IPS-18c (cell line): Measurements from ENCODE around the gene JPH4.

ENCODE experiments used
- H3K4me3 ChIP-seq: 2 replicates; pipeline ENCODE4 v1.7.0; 2013; ENCODE audit warnings: low read depth, mild to moderate bottlenecking, low read length, moderate library complexity; ENCODE audit not compliant: insufficient read depth
- H3K9me3 ChIP-seq: one replicate; pipeline ENCODE4 v1.6.1; 2013; ENCODE audit warnings: mild to moderate bottlenecking, low read length, moderate library complexity; ENCODE audit not compliant: control insufficient read depth, insufficient read depth

Gene JPH4

DNA sequence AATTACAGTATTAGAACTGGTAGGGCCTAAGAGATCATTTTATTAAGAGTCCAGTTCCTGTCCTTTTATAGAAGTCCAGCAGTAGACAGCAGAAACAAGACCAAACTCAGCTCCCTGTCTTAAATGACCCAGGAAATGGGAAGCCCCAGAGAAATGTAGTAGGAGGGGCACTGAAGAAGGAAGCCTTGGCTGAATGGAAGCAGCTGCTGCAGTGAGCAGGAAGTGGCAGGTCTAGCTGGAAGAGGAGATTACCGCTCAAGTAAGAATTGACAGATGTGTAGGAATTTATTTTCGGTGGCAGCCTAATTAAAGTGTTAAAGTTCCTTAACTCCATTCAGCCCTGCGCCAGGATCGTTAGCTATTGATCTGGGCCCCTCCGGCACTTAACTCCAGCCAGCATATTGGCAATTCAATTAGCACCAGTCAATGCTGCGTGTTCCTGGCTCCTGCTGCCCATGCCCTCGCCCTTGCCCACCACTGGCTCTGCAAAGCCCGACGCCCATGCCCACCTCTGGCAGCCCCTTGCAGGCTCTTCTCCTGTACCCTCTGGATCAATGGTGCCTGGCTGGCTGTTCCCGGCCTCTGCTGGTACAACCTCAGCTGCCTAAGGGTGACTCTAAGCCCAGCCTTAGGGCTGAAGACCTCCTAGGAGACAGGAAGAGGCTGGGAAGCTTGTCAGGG is 48.1 kb downstream of the JPH4 start:
- H3K4me3 ChIP-seq = no peak overlapping the region
- no peaks in the 10 kb centered on the region for H3K9me3 ChIP-seq

DNA sequence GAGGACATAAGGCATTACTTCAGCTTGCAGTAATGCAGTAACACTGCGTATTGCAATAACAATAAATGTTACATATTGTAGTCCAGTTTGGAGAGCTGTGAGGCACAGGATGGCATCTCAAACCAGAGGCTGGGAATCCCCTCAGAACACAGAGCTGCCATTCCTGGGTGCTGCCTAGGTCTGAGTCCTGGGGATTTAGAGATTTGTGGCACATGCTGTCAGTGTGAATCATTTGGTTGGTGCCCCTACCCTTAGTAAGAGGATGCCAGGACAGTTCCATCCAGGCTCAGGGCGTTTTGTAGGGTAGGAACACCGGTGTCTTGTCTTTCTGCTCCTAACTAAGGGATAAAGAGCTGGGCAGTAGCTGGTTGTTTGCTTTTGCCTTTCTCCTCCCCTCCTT is 49.6 kb downstream of the JPH4 start:
- Histone ChIP-seq H3K9me3 (no peaks in the 10 kb centered on the region), H3K4me3 (no peak overlapping the region)

DNA sequence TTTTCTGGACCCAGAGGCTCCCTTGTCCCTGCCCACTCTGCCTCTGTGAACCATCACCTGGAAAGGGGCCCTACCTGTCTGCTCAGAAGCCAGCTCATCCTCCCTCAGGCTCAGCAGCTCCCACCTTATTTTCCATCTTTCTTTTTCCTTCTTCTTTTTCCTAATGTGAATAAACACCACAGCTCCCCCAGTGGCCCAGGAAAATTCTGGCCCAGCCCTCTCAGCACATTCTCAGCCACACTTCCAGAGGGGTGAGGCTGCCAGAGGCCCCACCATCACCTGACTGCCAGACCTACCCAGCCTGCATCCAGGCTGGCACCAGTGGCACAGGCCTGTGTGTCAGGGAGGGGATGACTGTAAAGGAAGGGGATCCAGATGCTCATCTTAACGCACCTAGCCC is 50.0 kb downstream of the JPH4 start:
- H3K4me3 ChIP-seq = no peak overlapping the region
- no peaks in the 10 kb centered on the region for H3K9me3 ChIP-seq

DNA sequence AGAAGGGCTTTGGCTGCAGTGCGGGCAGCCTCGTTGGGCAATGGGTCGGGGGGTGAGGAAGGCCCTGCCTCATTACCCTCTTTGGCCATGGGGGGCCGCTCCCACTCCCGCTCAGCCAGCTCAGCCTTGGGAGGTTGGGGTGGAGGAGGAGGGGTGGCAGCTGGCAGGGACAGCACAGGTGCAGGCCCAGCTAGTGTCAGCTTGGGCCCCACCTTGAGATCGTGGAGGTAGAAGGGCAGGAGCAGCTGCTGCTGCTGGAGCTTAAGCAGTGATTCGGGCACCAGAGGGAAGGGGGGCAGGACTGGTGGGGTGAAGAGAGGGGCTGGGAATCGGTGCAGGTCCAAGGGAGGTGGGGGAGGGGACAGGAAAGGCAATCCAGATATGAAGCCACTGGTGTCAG is 53.0 kb downstream of the JPH4 start:
- Histone ChIP-seq H3K4me3 (no peak overlapping the region), H3K9me3 (no peaks in the 10 kb centered on the region)

DNA sequence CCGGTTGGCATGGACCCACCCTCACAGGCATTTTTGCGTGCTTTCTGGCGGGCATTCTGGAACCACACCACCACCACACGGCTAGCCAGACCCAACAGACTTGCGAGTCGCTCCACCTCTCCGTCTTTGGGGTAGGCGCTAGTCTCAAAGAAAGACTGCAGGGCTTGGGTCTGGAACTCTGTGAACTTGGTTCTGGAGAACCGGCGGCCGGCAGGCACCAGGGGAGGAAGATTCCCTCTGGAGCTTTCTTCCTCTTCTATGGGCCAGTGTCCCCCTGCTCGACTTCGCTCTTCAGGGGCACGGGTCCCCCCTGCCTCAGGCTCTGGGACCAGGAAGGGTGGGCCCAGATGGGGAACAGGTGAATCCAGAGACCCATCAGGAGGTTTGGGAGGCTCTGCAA is 53.6 kb downstream of the JPH4 start:
- no peaks in the 10 kb centered on the region for H3K9me3 ChIP-seq

DNA sequence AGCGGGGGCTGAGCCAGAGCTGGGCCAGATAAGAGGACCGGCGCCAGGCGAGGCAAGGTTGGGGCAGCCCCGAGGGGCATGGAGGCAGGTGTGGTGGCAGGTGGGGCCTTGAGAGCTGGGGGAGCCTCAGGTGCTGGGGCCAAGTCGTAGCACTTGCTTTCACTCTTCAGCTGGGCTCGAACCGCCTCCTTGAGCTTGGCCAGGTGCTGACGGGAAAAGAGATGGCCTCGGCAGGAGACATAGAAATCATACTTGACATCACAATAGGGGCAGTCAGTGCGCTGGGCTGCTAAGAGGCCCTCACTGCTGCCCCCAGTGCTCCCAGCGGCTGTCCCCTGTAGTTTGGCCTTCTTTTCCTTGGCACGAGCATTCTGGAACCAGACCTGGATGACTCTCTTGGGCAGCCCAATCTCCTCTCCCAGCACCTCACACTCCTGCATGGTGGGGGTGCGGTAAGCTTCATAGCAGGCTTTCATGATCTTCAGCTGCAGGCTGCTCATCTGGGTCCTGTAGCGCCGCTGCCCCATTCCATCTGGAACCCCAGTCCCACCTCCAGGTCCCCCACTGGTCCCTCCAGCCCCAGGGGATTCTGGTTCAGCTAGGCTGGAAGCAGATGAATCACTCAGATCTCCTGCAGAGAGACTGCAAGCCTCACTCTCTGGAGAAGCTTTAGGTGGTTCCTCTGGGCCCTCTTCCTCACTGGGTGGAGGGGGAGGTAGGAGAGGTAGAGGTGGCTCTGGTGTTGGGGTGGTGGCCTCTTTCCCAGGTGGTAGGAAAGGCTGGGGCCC is 55.2 kb downstream of the JPH4 start:
- no peak overlapping the region for H3K4me3 ChIP-seq
- H3K9me3 ChIP-seq = no peaks in the 10 kb centered on the region

More for the DNA sequence above, 53.6 kb downstream of the JPH4 start:
- H3K4me3 ChIP-seq = no peak overlapping the region

DNA sequence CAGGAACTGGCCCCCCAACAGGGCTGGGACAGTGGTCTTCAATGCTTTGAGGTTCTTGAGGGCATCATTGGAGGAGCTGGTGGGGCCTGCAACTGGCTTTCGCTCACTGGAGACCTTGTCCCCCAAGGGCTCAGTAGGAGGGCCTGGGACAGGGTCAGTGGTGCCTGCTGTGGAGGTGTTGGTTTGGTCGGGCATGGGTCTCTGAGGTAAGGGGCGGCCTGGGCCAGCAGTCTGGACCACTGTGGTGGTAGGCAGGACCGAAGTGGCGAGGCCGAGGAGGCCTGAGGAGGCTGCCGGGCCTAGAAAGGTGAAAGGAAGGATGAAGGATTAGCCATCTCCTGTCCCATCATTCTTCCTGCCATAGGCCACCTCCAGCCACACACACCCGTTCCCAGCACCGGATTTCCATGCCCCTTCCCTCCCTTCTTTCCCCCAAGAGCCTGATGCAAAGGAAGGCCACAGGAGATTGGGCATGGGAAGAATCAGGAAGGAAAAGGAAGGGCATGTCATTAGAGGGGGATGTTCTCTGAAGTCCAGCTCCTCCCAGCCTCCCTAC is 55.9 kb downstream of the JPH4 start:
- H3K9me3 ChIP-seq = no peaks in the 10 kb centered on the region
- no peak overlapping the region for H3K4me3 ChIP-seq

DNA sequence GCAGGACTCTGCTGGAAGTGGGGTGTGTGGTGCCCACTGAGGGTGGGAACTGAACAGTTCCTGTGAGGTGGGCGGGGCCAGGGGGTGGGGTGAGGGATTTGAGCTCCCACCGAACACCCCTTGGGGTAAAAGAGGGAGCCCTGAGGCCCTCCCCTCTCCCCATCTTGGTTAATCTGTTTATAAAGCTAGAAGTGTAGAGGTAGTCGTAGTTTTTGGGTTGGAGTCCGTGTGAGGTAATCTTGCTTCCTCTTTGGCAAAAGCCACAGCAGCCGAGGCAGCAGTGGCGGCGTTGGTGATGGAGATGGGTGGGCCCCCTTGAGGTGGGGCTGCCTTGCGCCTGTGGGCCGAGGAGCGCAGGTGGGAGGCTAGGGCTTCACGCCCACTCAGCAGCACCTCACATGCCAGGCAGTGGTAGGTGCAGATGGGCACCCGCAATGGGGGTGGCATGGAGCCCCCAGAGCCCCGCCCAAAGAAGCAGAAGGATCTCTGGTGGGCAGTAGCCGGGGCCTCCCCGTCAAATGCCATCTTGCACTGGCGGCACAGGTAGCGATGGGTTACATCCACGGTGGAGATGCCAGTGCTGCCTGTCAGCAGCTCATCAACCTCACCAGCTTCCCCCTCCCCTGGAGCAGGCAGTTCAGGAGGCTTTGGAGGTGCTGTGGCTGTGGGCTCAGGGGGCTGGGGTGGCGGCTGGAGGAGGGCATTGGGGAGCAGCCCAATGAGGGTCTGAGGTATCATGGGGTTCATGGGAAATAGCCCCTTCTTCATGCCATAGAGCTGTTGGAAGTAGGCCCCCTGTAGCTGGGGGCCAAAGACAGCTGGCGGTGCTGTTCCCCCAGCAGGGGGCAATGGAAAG is 56.6 kb downstream of the JPH4 start:
- H3K9me3 ChIP-seq = no peaks in the 10 kb centered on the region

DNA sequence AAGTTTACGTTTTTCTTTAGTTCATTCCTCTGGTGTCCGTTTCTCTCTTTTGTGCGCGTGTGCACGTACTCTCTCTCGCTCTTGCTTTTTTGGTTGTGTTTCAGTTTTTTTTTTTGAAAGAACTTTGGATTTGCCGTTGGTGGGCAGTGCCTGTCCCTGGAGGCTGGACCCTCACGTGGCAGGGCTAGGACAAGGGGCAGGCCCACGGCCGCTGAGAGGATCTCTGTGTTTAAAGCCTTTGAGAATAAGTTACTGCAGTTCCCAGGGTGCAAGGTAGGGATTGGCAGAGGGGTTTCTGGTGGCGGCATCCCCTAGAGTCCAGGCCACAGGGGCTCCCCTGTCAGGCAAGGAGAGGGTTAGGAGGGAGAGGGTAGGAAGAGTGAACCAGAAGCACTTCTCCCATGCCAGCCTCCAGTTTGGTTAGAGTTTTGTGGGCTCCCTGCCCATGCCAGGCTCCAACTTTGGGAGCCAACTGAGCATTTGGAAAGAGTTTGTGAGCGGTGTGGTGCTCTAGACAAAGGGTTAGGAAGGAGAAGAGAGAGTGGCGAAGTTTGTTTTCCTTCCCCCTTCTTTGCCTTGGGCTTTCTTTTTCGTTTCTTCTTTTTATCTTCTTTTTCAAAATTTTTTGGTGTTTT is 57.6 kb downstream of the JPH4 start:
- H3K9me3 ChIP-seq = no peaks in the 10 kb centered on the region
- H3K4me3 ChIP-seq = no peak overlapping the region

More for the DNA sequence above, 56.6 kb downstream of the JPH4 start:
- H3K4me3 ChIP-seq = no peak overlapping the region

DNA sequence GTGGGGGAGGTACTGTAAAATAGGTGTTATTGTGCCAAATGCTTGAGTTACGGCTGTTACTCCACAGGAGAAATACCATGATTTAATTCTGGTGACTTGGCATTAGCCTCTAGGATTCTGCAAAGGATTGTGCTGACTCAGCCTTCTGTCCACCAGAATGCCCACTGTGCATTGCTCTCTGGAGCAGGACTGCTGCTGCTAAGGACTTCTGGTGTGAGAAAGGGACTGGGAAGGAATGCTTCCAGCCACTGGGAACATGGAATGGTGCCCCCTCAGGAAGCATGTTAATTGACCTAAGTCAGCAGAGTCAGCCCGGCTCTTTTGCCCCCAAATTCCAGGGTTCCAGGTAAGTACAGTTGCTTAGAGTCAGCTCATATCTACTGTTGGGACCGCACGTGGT is 59.9 kb downstream of the JPH4 start:
- Histone ChIP-seq H3K9me3 (no peaks in the 10 kb centered on the region), H3K4me3 (no peak overlapping the region)
